ENCODE measurements around the gene CDC123. TPM values are rescaled to one million over a fixed set of nuclear protein-coding genes. Genes with fewer than 3 reads are reported as not detected.
"Not testable (repeated sequence)": the region's sequence is repeated elsewhere in the genome, so short reads cannot be mapped to it uniquely, and the experiment has no call there.

Gene CDC123
- total and polyA plus RNA-seq, 7 donors: 33.8 to 70.3 (median 50.8) TPM

DNA sequence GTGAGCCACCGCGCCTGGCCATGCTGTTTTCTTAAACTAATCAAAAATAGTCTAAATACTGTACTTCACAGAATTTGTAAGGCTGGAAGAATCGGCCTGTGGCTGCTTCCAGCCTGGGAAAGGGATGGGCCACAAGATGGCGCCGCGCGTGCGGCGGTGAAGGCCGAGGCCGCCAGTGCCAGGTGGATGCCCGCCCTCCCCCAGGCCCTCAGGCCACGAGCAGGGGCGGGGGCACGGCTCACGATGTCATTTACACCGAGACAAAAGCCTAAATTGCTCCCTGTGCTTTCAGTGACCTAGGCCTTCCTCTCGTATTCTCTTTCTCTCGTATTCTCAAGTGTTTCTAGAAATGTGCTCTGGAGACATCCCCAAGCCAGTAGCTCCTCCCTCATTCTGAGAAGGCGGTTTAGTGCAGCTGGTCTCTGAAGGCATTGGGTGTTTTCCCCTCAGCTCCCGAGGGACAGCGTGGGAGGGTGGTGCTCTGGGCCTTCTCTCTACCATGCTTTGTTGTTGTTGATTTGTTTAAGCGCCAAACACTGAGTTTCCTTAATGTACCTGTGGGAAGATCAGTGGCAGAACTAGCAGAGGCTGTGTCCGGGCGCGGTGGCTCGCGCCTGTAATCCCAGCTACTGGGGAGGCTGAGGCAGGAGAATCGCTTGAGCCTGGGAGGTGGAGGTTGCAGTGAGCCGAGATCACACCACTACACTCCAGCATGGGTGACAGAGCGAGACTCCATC is 68.4 kb downstream of the CDC123 start:
- DNase-seq: peak; percentile 85
- no peaks in the 10 kb centered on the region for H3K36me3 ChIP-seq
- TF ChIP-seq EP300 (IDR thresholded peaks at IDR 0.05) (no peak), POLR2A (IDR thresholded peaks at IDR 0.05) (no peak), POLR2AphosphoS5 (IDR thresholded peaks at IDR 0.05) (peak in 2 of 4 donors; percentile 34 to 41)
- TF ChIP-seq, protein P1, sequence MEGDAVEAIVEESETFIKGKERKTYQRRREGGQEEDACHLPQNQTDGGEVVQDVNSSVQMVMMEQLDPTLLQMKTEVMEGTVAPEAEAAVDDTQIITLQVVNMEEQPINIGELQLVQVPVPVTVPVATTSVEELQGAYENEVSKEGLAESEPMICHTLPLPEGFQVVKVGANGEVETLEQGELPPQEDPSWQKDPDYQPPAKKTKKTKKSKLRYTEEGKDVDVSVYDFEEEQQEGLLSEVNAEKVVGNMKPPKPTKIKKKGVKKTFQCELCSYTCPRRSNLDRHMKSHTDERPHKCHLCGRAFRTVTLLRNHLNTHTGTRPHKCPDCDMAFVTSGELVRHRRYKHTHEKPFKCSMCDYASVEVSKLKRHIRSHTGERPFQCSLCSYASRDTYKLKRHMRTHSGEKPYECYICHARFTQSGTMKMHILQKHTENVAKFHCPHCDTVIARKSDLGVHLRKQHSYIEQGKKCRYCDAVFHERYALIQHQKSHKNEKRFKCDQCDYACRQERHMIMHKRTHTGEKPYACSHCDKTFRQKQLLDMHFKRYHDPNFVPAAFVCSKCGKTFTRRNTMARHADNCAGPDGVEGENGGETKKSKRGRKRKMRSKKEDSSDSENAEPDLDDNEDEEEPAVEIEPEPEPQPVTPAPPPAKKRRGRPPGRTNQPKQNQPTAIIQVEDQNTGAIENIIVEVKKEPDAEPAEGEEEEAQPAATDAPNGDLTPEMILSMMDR (IDR thresholded peaks at IDR 0.05): peak; percentile 74 to 91 (median 78)
- intact Hi-C loops (cut with DNase I): loop anchor here (1.0 to 10.0 kb wide), 6 partner anchors 84 to 830 kb away; partner anchors contain the start of gene CAMK1D
- 22 to 23% methylated on average over 31 of the region's 31 CpGs for WGBS, 2 donors
- no peaks in the 10 kb centered on the region for H3K9me3 ChIP-seq
- peak overlapping the region; percentile 15 to 45 (median 40) for H3K4me3 ChIP-seq
- peaks cover 0 to 16% (median 5%) of the 10 kb centered on the region in 4 donors for H3K4me1 ChIP-seq
- H3K27me3 ChIP-seq: no peaks in the 10 kb centered on the region
- H3K27ac ChIP-seq: peak overlapping the region; percentile 53 to 77 (median 73)

DNA sequence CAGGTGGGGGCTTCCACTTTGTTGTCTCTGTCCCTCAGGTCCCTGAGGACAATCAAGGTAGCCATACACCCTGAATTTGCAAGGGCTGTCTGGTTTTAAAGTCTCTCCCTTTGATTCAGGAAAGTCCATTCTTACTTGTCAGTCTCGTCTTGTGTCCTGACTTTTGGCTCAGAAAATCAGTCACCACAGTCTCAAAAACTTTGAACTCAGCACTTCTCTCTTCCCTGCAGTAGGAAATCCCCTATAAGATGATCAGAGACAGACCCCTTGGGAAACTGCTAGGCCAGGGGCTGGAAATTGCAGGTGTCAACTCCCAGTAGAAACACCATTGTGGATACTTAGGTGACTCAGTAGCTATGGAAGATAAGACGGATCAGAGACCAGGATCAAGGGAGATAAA is 73.1 kb downstream of the CDC123 start:
- no peak for DNase-seq
- Histone ChIP-seq H3K9me3 (no peaks in the 10 kb centered on the region), H3K4me1 (peaks cover 0 to 28% (median 17%) of the 10 kb centered on the region in 4 donors), H3K36me3 (no peaks in the 10 kb centered on the region), H3K4me3 (no peak overlapping the region), H3K27ac (no peak overlapping the region), H3K27me3 (no peaks in the 10 kb centered on the region)
- TF ChIP-seq, protein P1 (IDR thresholded peaks at IDR 0.05): no peak
- TF ChIP-seq EP300 (IDR thresholded peaks at IDR 0.05) (no peak), POLR2AphosphoS5 (IDR thresholded peaks at IDR 0.05) (no peak), POLR2A (IDR thresholded peaks at IDR 0.05) (no peak)
- WGBS, 2 donors: 81 to 86% methylated on average over 2 of the region's 2 CpGs
- intact Hi-C loops (cut with DNase I): loop anchor here (5.0 to 10.0 kb wide), 3 partner anchors 266 to 826 kb away; no protein-coding TSS in a partner anchor

DNA sequence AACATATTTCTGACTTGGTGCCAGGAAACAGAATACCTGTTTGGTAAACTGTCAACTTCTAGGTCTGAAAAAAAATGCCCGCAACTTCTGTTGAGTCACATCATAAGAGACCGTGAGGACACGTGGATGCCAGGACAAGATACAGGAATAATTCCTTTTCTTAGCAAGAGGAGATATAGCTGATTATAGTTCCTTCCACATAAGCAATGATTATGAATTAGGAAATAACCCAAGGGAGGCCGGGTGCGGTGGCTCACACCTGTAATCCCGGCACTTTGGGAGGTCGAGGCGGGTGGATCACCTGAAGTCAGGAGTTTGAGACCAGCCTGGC is 75.2 kb downstream of the CDC123 start:
- peak overlapping the region in 1 of 4 donors; percentile 11 for H3K4me3 ChIP-seq
- TF ChIP-seq EP300 (IDR thresholded peaks at IDR 0.05) (no peak), POLR2A (IDR thresholded peaks at IDR 0.05) (no peak)
- TF ChIP-seq, protein P1 (IDR thresholded peaks at IDR 0.05): no peak
- H3K4me1 ChIP-seq: peaks cover 0 to 12% (median 11%) of the 10 kb centered on the region in 4 donors
- no peaks in the 10 kb centered on the region for H3K36me3 ChIP-seq
- WGBS, 2 donors: 67 to 79% methylated on average over 8 of the region's 8 CpGs
- H3K27ac ChIP-seq: peak overlapping the region; percentile 52 to 83 (median 66)
- H3K9me3 ChIP-seq: no peaks in the 10 kb centered on the region
- intact Hi-C loops (cut with DNase I): loop anchor here (10.0 kb wide), 1 partner anchor 164 kb away; no protein-coding TSS in a partner anchor
- no peaks in the 10 kb centered on the region for H3K27me3 ChIP-seq
- DNase-seq: no peak

DNA sequence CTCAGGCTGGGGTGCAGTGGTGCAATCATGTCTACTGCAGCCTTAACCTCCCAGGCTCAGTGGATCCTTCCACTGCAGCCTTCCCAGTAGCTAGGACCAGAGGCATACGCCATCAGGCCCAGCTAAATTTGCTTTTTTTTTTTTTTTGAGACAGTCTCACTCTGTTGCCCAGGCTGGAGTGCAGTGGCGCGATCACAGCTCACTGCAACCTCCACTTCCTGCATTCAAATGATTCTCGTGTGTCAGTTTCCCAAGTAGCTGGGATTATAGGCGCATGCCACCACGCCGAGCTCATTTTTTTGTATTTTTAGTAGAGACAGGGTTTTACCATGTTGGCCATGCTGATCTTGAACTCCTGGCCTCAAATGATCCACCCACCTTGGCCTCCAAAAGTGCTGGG is 81.9 kb downstream of the CDC123 start:
- H3K36me3 ChIP-seq: not testable (repeated sequence)

DNA sequence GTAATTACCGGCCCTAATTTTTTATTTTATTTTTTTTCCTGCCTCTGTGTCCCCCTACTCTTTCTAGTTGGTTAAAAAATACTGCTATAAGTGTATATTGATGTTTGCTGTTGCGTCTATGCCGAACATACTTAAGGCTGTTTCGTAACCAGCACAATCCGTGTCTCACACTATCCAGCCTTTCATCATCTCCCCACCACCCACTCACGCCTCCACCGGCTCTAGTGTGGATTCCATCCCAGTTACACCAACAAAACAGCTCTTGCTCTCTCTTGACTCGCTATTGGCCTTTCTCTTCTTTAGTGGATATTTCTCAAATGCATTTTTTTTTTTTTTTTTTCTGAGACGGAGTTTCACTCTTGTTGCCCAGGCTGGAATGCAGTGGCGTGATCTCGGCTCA is 83.3 kb downstream of the CDC123 start:
- H3K36me3 ChIP-seq: no peaks in the 10 kb centered on the region
- 92 to 94% methylated on average over 11 of the region's 11 CpGs for WGBS, 2 donors
- no peak overlapping the region for H3K27ac ChIP-seq
- TF ChIP-seq POLR2A (IDR thresholded peaks at IDR 0.05) (no peak), POLR2AphosphoS5 (IDR thresholded peaks at IDR 0.05) (no peak), EP300 (IDR thresholded peaks at IDR 0.05) (no peak)
- TF ChIP-seq, protein P1 (IDR thresholded peaks at IDR 0.05): no peak
- no peak for DNase-seq
- no peak overlapping the region for H3K4me3 ChIP-seq
- H3K27me3 ChIP-seq: no peaks in the 10 kb centered on the region
- intact Hi-C loops (cut with DNase I): loop anchor here (10.0 kb wide), 1 partner anchor 156 kb away; no protein-coding TSS in a partner anchor
- no peaks in the 10 kb centered on the region for H3K4me1 ChIP-seq
- no peaks in the 10 kb centered on the region for H3K9me3 ChIP-seq

More for the DNA sequence above, 81.9 kb downstream of the CDC123 start:
- H3K9me3 ChIP-seq, H3K4me1 ChIP-seq, H3K4me3 ChIP-seq, H3K27me3 ChIP-seq, H3K27ac ChIP-seq, DNase-seq: not testable (repeated sequence)
- WGBS, 2 donors: 63 to 93% methylated on average over 7 of the region's 7 CpGs
- intact Hi-C loops (cut with DNase I): loop anchor here (10.0 kb wide), 1 partner anchor 157 kb away; no protein-coding TSS in a partner anchor

All from sigmoid colon (tissue), 7 donors.